ENCODE results near the gene GABARAPL2.

DNA sequence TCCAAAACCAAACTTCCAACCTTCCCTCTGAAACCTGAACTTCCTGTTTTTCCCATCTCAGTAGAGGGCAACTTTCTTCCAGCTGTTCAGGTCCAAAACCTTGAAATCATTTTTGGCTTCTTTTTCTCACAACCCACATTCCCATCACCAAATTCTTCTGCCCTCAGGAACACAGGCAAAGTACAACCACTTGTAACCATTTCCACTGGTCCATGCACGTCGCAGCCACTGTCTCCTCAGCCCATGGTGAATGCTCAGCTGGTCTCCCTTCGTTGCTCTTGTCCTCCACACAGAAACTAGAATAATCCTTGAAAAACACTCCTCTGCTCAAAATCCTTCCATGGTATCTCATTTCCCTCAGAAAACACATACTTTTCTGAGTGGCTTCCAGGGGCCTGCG lies 60.6 kb downstream of the GABARAPL2 start:
- TF ChIP-seq POLR2A (IDR thresholded peaks at IDR 0.05) (no peak), CTCF (IDR thresholded peaks at IDR 0.05) (no peak)
